Left hindlimb (tissue), 1 donor: ENCODE measurements around the gene PTPN14.
"Not testable (repeated sequence)": the region's sequence is repeated elsewhere in the genome, so short reads cannot be mapped to it uniquely, and the experiment has no call there.

Experiments
- DNase-seq: peaks from one replicate; pipeline ENCODE4 v3.0.0-alpha.2; 2018

Gene PTPN14

GRCh38 chr1:214422137-214422671 lies 129.2 kb downstream of the PTPN14 start:
- no peak for DNase-seq

GRCh38 chr1:214420833-214421232 lies 130.6 kb downstream of the PTPN14 start:
- no peak for DNase-seq

GRCh38 chr1:214420341-214420740 lies 131.1 kb downstream of the PTPN14 start:
- no peak for DNase-seq

GRCh38 chr1:214419650-214420049 lies 131.8 kb downstream of the PTPN14 start:
- no peak for DNase-seq

- no peak for DNase-seq
These were observed 133.0 kb downstream of the PTPN14 start for GRCh38 chr1:214418391-214418790.

GRCh38 chr1:214417545-214418210 lies 133.7 kb downstream of the PTPN14 start:
- no peak for DNase-seq

GRCh38 chr1:214416858-214417257 lies 134.5 kb downstream of the PTPN14 start:
- no peak for DNase-seq

- DNase-seq = no peak
These were observed 135.0 kb downstream of the PTPN14 start for GRCh38 chr1:214416417-214416816.

GRCh38 chr1:214415131-214415530 lies 136.3 kb downstream of the PTPN14 start:
- DNase-seq = no peak

- no peak for DNase-seq
These were observed 136.7 kb downstream of the PTPN14 start for GRCh38 chr1:214414691-214415090.

- no peak for DNase-seq
These were observed 138.1 kb downstream of the PTPN14 start for GRCh38 chr1:214413315-214413714.

GRCh38 chr1:214404571-214405213 lies 146.7 kb downstream of the PTPN14 start:
- no peak for DNase-seq

- DNase-seq = no peak
These were observed 147.2 kb downstream of the PTPN14 start for GRCh38 chr1:214404154-214404553.

- no peak for DNase-seq
These were observed 148.0 kb downstream of the PTPN14 start for GRCh38 chr1:214403431-214403830.

- no peak for DNase-seq
These were observed 148.8 kb downstream of the PTPN14 start for GRCh38 chr1:214402613-214403083.

- no peak for DNase-seq
These were observed 149.7 kb downstream of the PTPN14 start for GRCh38 chr1:214401666-214402065.

- no peak for DNase-seq
These were observed 151.3 kb downstream of the PTPN14 start for GRCh38 chr1:214400131-214400530.

GRCh38 chr1:214398490-214398889 lies 152.9 kb downstream of the PTPN14 start:
- no peak for DNase-seq

- DNase-seq = no peak
These were observed 153.9 kb downstream of the PTPN14 start for GRCh38 chr1:214397497-214397896.

- no peak for DNase-seq
These were observed 155.1 kb downstream of the PTPN14 start for GRCh38 chr1:214396330-214396729.

- DNase-seq = not testable (repeated sequence)
These were observed 156.8 kb downstream of the PTPN14 start for GRCh38 chr1:214394569-214394968.

- DNase-seq = no peak
These were observed 158.3 kb downstream of the PTPN14 start for GRCh38 chr1:214393086-214393485.

- no peak for DNase-seq
These were observed 159.3 kb downstream of the PTPN14 start for GRCh38 chr1:214391873-214392645.

GRCh38 chr1:214389734-214390133 lies 161.7 kb downstream of the PTPN14 start:
- DNase-seq = no peak
